Astrocyte of the spinal cord (primary cell): ENCODE measurements around the gene TASP1.

ENCODE experiments used
- DNase-seq: peaks from one replicate; pipeline ENCODE4 v3.0.0; 2011; ENCODE audit warnings: low read depth, low spot score
- H3K4me3 ChIP-seq: 2 replicates; pipeline ENCODE4 v1.5.1; 2011; ENCODE audit warnings: low read depth, mild to moderate bottlenecking, low read length, moderate library complexity
- in situ Hi-C: cut with HindIII; loops from 2 replicates; pipeline ENCODE4 v1.10.0; 2017; ENCODE audit warnings: low sequenced_read_pairs
- TF ChIP-seq, protein P1 (sequence below): IDR thresholded peaks from 2 replicates; pipeline ENCODE4 v1.5.1; 2012; ENCODE audit warnings: low read depth, mild to moderate bottlenecking, low read length, inconsistent platforms

TASP1 gene

DNA sequence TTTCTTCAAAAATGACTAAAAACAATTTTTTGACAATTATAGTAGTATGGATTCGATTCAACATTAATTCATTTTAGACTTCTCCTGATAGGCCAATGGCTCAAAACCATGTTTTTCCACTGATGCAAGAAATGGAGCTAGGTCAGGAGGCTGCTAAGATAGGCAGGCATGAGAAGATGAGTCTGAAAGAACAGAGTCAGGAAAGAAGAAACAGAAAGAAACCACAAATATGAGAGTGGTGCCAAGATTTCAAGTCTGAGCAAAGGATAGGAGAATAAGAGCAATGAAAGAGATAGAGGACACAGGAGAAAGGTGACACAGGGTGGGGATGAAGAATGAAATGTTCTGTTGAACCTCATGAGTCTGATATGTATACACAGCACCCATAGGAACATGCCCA lies 112.2 kb downstream of the TASP1 start:
- in situ Hi-C loops = no loop called here
- TF ChIP-seq, protein P1, sequence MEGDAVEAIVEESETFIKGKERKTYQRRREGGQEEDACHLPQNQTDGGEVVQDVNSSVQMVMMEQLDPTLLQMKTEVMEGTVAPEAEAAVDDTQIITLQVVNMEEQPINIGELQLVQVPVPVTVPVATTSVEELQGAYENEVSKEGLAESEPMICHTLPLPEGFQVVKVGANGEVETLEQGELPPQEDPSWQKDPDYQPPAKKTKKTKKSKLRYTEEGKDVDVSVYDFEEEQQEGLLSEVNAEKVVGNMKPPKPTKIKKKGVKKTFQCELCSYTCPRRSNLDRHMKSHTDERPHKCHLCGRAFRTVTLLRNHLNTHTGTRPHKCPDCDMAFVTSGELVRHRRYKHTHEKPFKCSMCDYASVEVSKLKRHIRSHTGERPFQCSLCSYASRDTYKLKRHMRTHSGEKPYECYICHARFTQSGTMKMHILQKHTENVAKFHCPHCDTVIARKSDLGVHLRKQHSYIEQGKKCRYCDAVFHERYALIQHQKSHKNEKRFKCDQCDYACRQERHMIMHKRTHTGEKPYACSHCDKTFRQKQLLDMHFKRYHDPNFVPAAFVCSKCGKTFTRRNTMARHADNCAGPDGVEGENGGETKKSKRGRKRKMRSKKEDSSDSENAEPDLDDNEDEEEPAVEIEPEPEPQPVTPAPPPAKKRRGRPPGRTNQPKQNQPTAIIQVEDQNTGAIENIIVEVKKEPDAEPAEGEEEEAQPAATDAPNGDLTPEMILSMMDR = no peak
- no peak for DNase-seq
- H3K4me3 ChIP-seq = no peak overlapping the region

DNA sequence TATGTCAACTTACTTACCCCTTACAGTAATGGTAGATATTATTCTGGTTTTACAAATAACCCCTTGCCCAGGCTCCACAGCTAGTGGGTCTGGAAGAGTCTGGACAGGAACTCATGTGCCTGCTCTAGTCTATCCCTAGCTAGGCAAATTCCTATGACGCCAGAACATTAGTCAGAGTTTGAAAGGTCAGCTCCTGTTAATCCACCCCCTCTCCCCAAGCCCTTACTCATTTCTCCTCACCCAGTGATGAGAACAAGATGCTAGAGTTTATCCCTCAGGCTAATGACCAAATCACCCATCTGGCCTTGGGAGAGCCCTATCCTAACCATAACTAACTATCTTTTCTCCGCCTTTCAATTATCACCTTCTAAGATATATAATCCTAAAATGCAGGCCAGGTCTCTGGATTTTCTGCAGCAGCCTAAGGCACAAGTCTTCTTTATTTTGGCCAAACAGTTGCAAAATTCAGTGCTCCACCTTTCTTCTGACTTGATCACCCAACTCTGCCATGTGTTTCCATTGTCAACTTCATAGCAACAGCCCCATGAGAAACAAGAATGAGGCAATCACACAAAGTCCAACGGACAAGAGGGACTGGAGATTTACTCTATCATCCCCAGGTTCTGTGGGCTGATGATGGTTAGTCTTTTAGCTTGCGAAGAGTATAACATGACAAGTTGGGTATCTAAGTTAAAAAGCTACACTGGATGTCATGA lies 113.3 kb downstream of the TASP1 start:
- in situ Hi-C loops = no loop called here
- no peak overlapping the region for H3K4me3 ChIP-seq
- DNase-seq = peak; percentile 81
- TF ChIP-seq, protein P1 = no peak

DNA sequence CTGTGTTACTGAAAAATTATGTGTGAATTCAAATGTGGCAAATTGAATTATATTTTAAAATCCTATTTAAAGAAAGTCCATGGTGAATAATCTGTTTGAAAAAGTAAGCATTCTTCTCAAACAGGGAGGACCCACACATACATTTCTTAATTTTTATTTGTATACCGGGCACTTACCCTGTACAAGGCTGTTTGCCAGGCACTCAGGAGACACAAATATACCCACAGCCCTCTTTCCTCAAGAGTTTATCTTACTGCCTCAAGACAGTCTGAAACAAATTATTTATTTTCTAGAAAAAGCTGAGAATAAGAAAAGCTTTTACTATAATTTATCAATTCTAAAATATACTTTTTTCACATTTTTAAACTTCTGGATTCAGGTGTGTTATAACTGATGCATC lies 114.4 kb downstream of the TASP1 start:
- no peak overlapping the region for H3K4me3 ChIP-seq
- in situ Hi-C loops = no loop called here
- no peak for DNase-seq
- TF ChIP-seq, protein P1 = no peak

DNA sequence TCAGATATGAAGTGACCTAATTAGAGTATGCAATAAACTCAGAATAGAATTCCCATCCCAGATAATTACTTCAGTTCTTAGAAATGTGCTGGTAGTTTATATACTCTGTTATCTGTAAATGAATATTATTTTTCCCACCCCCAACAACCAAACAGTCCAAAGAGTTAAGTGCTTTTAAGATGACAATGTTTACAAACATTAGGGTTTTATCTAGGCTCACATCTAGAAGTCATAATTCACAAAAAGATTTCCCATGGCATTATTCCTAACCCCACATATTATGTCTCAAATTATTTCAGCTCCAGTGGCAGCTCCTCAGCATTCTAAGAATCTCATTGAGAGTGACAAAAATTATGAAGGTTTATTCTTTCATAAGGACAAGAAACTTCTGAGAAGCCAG lies 120.9 kb downstream of the TASP1 start:
- TF ChIP-seq, protein P1 = no peak
- in situ Hi-C loops = no loop called here
- no peak for DNase-seq
- H3K4me3 ChIP-seq = no peak overlapping the region

DNA sequence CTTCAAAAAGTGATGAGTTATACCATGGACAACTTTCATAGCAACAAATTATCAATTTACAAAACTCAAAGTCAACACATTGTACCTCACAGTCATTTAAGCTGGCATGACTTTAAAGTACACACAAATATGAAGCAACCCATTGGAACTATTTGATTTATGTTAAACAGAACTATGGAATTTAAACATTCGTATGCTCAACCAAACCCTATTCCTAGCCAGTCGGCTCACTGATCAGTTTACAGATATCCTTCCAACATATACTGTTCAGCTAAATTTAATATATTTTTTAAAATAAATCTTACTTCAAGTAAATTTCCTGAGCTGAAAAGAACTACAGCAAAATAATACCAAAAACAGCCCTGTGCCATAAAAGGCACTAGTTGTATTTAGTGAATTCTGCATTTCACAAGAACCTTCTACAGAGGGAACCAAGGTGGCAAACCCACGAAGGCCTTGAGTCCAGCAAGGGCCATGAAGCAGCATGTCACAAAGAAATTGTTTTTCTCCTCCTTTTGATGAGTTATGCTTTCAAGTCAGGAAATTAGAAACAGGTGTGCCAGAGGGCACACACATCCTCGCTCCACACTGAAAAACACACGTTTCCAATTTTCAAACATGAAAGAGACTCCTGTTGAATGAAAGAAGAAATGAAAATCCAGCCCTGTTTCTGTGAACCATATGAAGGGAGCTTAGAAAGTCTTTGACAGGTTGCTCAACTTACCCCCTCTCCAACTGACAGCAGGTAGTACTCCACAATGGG lies 122.8 kb downstream of the TASP1 start:
- H3K4me3 ChIP-seq = no peak overlapping the region
- no peak for DNase-seq
- TF ChIP-seq, protein P1 = no peak
- in situ Hi-C loops = no loop called here

DNA sequence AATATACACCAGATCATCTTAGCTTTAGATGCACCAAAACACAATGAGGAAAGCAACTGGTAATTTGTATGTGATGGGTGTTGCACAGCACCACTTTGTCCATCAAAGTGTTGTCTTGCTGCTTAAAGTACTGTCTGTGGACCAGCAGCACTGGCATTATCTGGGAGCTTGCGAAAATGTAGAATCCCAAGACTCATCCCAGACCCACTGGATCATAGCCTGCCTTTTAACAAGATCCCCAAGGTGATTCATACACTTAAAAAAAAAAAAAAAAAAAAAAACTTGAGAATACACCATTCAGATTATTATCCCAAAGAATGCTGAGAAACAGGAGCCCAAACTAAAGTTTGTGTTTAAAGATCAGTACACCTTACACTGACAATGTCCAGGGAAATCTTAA lies 123.4 kb downstream of the TASP1 start:
- no peak overlapping the region for H3K4me3 ChIP-seq
- in situ Hi-C loops = no loop called here
- DNase-seq = no peak
- TF ChIP-seq, protein P1 = no peak
